Stimulated activated CD4-positive, alpha-beta T cell treated with anti-CD3 and anti-CD28 coated beads, TNF-alpha, amount 100 ng/mL, for 48 hours (primary cell): ENCODE data around the gene TOX3.

Source experiments
- DNase-seq, 3 donors: peaks; one replicate each; pipeline ENCODE4 v3.0.0-alpha.2; 2020; ENCODE audit warnings: low read depth in 3 of 3

The TOX3 gene

DNA sequence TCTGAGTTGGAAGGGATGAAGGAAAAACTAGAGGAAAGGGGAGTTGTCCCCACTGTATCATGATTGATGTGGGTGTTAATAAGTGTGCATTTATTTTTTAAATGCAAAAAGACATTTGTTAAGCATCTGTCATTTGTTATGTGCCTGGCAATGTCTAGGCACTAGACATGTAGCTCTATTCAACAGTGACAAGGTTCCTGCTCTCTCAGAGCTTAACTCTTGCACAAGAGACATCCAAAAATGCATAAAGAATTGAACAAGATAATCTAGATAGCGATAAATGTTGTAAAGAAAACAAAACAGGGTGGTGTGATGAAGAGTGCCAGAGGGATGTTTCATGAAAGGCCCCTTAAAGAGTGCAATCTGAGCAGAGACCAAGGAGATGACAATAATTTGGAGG lies 148.9 kb downstream of the TOX3 start:
- DNase-seq = no peak

DNA sequence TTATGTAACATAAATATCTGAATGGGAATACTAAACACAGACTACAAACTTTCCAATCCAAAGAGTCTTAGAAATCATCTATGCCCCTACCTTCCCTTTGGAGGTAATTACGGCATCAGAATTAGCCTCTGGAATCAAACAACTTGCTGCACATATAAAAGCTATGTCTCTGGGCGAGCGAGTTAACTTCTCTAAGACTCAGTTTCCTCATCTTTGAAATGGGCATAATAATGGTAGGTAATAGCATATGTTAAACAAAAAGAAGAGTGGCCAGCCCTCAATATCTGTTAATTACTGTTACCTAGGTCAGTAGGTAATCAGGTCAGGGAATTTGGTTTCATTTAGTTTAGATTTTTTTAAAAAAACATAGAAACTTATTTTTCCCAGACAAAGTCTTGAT lies 153.5 kb downstream of the TOX3 start:
- DNase-seq = no peak

DNA sequence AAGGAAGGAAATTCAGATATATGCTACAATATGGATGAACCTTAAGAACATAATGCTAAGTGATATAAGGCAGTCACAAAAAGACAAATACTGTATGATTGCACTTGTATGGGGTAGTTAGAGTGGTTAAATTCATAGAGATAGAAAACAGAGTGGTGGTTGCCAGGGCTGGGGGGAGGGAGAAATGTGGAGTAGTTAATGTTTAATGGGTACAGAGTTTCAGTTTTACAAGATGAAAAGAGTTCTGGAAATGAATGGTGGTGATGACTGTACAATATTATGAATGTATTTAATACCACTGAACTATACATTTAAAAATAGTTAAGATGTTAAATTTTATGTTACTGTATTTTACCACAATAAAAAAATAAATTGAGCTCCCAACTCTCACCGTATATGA lies 157.9 kb downstream of the TOX3 start:
- no peak for DNase-seq
